Lower leg skin (tissue), 4 donors: ENCODE results near the gene ADCY6. TPM values are rescaled to one million over a fixed set of nuclear protein-coding genes. Genes with fewer than 3 reads are reported as not detected.

Experiments
- DNase-seq, 2 donors: peaks; one replicate each; pipeline ENCODE4 v3.0.0-alpha.2; 2019; ENCODE audit warnings: low spot score in 2 of 2
- H3K4me3 ChIP-seq: fragments of 200-600 bp; sonication (generic); 2 replicates; pipeline ENCODE4 v1.5.1; 2017; ENCODE audit warnings: mild to moderate bottlenecking, low read depth; ENCODE audit not compliant: poor library complexity, severe bottlenecking
- POLR2A ChIP-seq, 2 donors: fragments of 450-650 bp; IDR thresholded peaks; one replicate each; pipeline ENCODE4 v1.6.1; 2016 to 2017; ENCODE audit warnings: antibody characterized with exemption in 2 of 2, mild to moderate bottlenecking in 1 of 2, moderate library complexity in 1 of 2
- WGBS, 2 donors: methylation state at CpG; one replicate each; pipeline ENCODE4 v1.1.5; 2018; 5-methylcytosine and 5-hydroxymethylcytosine counted together
- intact Hi-C: fragments of 100-400 bp; cut with DNase I; formaldehyde crosslinking; loops from one replicate; pipeline ENCODE4 v1.15.0; 2023; ENCODE audit warnings: low total_unique reads
- total RNA-seq, 4 donors: library from RNA; depleted of rRNA; stranded (reverse); fragments of >200 nt; gene quantifications; one replicate each; pipeline ENCODE4 v1.1.0, GENCODE V29; 2016
- TF ChIP-seq, protein P1 (sequence below), 3 donors: fragments of 450-650 bp; IDR thresholded peaks; one replicate each; pipeline ENCODE4 v1.5.1; 2016; ENCODE audit warnings: antibody characterized with exemption in 3 of 3, mild to moderate bottlenecking in 3 of 3, moderate library complexity in 2 of 3

The ADCY6 gene
- total RNA-seq, 4 donors from 2014 or later, result 17.2 to 22.8 (median 20.2) TPM

DNA sequence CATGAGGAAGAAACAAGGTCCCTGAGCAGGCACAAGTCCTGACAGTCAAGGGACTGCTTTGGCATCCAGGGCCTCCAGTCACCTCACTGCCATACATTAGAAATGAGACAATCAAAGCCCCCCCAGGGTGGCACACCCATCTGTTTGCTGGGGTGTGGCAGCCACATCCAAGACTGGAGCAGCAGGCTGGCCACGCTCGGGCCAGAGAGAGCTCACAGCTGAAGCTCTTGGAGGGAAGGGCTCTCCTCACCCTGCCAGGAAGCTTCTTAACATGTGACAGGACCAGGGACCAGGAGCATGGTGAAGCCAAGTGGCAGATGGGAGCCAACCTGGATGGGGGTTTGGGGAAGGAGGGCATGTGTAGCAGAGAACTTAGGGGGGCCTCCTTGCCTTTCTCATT is 39.4 kb upstream of the ADCY6 start:
- no peak for DNase-seq
- intact Hi-C loops, result no loop called here
- TF ChIP-seq POLR2A (IDR thresholded peaks at IDR 0.05), result no peak
- TF ChIP-seq, protein P1, sequence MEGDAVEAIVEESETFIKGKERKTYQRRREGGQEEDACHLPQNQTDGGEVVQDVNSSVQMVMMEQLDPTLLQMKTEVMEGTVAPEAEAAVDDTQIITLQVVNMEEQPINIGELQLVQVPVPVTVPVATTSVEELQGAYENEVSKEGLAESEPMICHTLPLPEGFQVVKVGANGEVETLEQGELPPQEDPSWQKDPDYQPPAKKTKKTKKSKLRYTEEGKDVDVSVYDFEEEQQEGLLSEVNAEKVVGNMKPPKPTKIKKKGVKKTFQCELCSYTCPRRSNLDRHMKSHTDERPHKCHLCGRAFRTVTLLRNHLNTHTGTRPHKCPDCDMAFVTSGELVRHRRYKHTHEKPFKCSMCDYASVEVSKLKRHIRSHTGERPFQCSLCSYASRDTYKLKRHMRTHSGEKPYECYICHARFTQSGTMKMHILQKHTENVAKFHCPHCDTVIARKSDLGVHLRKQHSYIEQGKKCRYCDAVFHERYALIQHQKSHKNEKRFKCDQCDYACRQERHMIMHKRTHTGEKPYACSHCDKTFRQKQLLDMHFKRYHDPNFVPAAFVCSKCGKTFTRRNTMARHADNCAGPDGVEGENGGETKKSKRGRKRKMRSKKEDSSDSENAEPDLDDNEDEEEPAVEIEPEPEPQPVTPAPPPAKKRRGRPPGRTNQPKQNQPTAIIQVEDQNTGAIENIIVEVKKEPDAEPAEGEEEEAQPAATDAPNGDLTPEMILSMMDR (IDR thresholded peaks at IDR 0.05), result no peak
- WGBS, 2 donors, result 25 to 57% methylated on average over 2 of the region's 2 CpGs
- H3K4me3 ChIP-seq, result no peak overlapping the region

DNA sequence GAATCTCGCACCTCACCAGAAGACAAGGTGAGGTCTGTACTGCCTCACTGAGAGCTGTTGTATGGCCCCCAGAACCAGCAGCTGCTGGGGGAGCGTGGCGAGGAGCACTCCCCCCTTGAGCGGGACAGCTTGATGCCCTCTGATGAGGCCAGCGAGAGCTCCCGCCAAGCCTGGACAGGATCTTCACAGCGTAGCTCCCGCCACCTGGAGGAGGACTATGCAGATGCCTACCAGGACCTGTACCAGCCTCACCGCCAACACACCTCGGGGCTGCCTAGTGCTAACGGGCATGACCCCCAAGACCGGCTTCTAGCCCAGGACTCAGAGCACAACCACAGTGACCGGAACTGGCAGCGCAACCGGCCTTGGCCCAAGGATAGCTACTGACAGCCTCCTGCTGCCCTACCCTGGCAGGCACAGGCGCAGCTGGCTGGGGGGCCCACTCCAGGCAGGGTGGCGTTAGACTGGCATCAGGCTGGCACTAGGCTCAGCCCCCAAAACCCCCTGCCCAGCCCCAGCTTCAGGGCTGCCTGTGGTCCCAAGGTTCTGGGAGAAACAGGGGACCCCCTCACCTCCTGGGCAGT is 38.7 kb upstream of the ADCY6 start:
- TF ChIP-seq POLR2A (IDR thresholded peaks at IDR 0.05), result no peak
- TF ChIP-seq, protein P1 (IDR thresholded peaks at IDR 0.05), result no peak
- WGBS, 2 donors, result 88 to 92% methylated on average over 9 to 12 of the region's 17 CpGs
- no peak for DNase-seq
- intact Hi-C loops, result no loop called here
- no peak overlapping the region for H3K4me3 ChIP-seq

DNA sequence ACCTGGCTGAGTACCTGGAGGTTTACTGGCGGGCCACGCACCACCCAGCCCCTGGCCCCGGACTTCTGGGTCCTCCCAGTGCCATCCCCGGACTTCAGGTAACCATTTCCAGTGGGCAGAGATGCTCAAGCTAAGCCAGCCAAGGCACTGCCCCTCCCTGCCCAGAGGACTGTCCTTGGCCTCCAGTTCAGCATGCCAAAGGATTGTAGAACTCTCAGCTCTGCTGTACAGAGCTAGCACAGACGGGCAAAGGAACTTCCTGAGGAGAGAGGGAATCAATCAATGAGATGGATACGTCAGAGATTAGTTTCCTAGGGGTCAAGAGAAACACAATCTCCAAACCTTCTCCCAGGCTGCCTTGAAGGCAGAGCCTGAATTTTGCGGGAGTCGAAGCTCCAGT is 38.1 kb upstream of the ADCY6 start:
- intact Hi-C loops, result no loop called here
- H3K4me3 ChIP-seq, result no peak overlapping the region
- DNase-seq, result no peak
- TF ChIP-seq, protein P1 (IDR thresholded peaks at IDR 0.05), result no peak
- no peak for TF ChIP-seq POLR2A (IDR thresholded peaks at IDR 0.05)
- WGBS, 2 donors, result 73 to 83% methylated on average over 8 of the region's 8 CpGs

DNA sequence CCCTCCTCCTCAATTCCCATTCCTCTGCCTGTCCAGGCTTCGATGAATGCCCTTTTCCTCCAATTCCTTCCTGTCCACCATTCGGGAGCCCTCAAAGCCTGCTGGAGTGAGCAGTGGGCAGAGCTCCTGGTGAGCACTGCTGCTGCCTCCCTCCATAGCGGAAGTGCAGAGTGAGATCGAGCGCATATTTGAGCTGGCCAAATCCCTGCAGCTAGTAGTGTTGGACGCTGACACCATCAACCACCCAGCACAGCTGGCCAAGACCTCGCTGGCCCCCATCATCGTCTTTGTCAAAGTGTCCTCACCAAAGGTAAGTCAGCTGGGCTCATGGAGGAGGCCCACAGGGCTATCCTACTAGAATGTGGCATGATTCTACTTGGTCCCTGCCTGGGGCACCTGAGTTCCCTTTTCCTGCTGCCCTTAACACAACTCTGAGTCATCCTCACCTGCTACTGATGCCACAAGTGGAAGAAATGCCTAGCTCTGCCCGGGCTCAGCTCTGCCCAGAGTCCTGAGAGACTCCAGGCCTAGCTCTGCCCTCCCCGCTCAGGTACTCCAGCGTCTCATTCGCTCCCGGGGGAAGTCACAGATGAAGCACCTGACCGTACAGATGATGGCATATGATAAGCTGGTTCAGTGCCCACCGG is 37.4 kb upstream of the ADCY6 start:
- intact Hi-C loops, result no loop called here
- TF ChIP-seq POLR2A (IDR thresholded peaks at IDR 0.05), result no peak
- TF ChIP-seq, protein P1 (IDR thresholded peaks at IDR 0.05), result no peak
- DNase-seq, result no peak
- no peak overlapping the region for H3K4me3 ChIP-seq
- WGBS, 2 donors, result 72 to 77% methylated on average over 15 of the region's 15 CpGs

DNA sequence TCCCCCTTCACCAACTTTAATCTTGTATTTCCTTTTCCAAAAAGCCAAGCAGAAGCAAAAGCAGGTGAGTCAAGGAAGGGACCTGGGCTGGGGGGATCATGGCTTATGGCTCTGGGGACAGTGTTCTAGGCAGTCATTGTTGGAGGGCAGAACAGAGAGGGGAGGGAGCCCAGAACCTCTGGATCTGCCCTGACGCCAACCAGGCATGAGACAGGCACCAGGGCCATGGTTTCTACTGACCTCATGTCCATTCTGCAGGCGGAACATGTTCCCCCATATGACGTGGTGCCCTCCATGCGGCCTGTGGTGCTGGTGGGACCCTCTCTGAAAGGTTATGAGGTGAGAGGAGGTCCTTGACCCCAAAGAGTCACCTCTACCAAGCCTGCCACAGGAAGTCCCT is 36.0 kb upstream of the ADCY6 start:
- intact Hi-C loops, result no loop called here
- TF ChIP-seq POLR2A (IDR thresholded peaks at IDR 0.05), result no peak
- TF ChIP-seq, protein P1 (IDR thresholded peaks at IDR 0.05), result no peak
- WGBS, 2 donors, result 100% methylated on average over 4 of the region's 4 CpGs
- DNase-seq, result no peak
- H3K4me3 ChIP-seq, result no peak overlapping the region

DNA sequence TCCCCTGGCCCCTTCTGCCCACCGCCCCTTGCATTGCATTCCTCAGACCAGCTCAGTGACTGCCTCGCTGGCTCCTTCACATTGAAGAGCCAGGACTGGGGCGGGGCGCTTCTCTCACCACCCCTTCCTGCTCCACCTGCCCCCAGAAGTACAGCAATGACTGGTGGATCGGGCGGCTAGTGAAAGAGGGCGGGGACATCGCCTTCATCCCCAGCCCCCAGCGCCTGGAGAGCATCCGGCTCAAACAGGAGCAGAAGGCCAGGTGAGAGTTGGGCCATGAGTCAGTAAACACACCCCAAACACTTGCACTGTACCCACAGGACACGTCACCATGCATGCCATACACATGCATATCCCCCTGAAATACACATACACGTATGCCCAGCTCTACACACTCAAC is 35.2 kb upstream of the ADCY6 start:
- no peak overlapping the region for H3K4me3 ChIP-seq
- no peak for DNase-seq
- TF ChIP-seq, protein P1 (IDR thresholded peaks at IDR 0.05), result no peak
- TF ChIP-seq POLR2A (IDR thresholded peaks at IDR 0.05), result no peak
- intact Hi-C loops, result no loop called here
- WGBS, 2 donors, result 78 to 85% methylated on average over 12 of the region's 12 CpGs
